DOHH2 (cell line): ENCODE results near the gene TUBB4B.

Source experiments
- EZH2phosphoT487 ChIP-seq: fragments of 200-600 bp; sonication (generic); IDR thresholded peaks from 2 replicates; pipeline ENCODE4 v1.6.1; 2017; ENCODE audit warnings: borderline replicate concordance, mild to moderate bottlenecking, antibody characterized with exemption, low read length, moderate library complexity, mixed read lengths
- TF ChIP-seq, protein P1 (sequence below): fragments of 200-600 bp; sonication (generic); IDR thresholded peaks from one replicate; pipeline ENCODE4 v1.5.1; 2014; ENCODE audit warnings: antibody characterized with exemption, mild to moderate bottlenecking, low read depth, low read length; ENCODE audit not compliant: poor library complexity, severe bottlenecking

DNA sequence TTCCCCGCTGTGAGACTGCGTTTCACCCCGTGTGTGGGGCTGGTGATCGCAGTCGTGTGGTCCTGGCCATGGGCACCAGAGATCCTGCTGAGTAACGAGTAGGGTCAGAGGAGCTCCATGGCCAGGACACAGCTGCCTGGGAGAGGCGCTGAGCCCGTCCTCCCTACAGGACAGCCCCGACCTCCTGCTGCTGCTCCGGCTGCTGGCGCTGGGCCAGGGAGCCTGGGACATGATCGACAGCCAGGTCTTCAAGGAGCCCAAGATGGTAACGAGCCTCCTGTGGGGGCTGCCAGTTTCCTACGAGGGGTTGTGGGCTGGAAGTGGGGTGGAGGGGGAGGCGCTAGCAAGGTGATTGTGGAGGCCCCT lies 25.1 kb downstream of the TUBB4B start:
- TF ChIP-seq, protein P1, sequence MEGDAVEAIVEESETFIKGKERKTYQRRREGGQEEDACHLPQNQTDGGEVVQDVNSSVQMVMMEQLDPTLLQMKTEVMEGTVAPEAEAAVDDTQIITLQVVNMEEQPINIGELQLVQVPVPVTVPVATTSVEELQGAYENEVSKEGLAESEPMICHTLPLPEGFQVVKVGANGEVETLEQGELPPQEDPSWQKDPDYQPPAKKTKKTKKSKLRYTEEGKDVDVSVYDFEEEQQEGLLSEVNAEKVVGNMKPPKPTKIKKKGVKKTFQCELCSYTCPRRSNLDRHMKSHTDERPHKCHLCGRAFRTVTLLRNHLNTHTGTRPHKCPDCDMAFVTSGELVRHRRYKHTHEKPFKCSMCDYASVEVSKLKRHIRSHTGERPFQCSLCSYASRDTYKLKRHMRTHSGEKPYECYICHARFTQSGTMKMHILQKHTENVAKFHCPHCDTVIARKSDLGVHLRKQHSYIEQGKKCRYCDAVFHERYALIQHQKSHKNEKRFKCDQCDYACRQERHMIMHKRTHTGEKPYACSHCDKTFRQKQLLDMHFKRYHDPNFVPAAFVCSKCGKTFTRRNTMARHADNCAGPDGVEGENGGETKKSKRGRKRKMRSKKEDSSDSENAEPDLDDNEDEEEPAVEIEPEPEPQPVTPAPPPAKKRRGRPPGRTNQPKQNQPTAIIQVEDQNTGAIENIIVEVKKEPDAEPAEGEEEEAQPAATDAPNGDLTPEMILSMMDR: no peak
- no peak for TF ChIP-seq EZH2phosphoT487
